ENCODE data around the gene DPH7. TPM values are rescaled to one million over a fixed set of nuclear protein-coding genes. Genes with fewer than 3 reads are reported as not detected.

DPH7 gene
- total and polyA plus RNA-seq, 2 of the 8 experiments (the other 6 are each of a cell fraction or from before 2014, with no cell fraction given) = 44.6 to 45.5 TPM

DNA sequence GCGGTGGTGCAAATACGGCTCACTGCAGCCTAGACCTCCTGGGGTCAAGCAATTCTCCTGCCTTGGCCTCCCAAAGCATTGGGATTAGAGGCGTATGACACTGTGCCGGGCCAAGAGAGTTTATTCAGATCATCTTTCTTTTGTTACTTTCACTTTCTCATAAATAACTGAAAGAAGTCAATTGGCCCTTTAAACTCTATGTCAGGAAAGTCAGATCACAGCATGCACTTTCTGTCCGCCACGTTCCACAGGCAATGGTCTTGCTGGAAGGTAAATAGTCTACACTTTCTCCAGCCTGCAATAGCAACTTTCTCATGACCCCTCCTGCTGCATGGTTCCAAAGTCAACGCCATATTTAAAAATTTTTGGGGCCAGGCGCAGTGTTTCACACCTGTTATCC lies 20.2 kb upstream of the DPH7 start:
- Histone ChIP-seq H3K56ac (replicated peaks; ENCODE audit: insufficient read length, low read depth, low read length) (no peak overlapping the region), H4K5ac (ENCODE audit: insufficient read length, low read depth, low read length) (no peak overlapping the region), H3K4me3 (ENCODE audit: extremely low read depth in 1 of 4, insufficient read depth in 2 of 4, low read depth in 3 of 4, low read length in 4 of 4) (no peak overlapping the region), H2BK5ac (ENCODE audit: low read depth, low read length) (no peak overlapping the region), H3K36me3 (ENCODE audit: control insufficient read depth in 2 of 4, insufficient read depth in 4 of 4, low read length in 3 of 4) (no peaks in the 10 kb centered on the region), H4K8ac (ENCODE audit: extremely low read depth, insufficient read depth, low read length) (no peak overlapping the region), H2AK5ac (ENCODE audit: low read depth, low read length) (no peak overlapping the region), H3K4ac (replicated peaks; ENCODE audit: insufficient read length, low read depth, low read length) (no peak overlapping the region), H3K9ac (replicated peaks in 1 of 4; ENCODE audit: extremely low read depth in 1 of 4, low read depth in 3 of 4, low read length in 3 of 4) (no peak overlapping the region), H3K79me1 (ENCODE audit: low read depth, low read length) (peaks cover 3% of the 10 kb centered on the region; the same call in 1 of the 2 replicates), H3K27ac (ENCODE audit: low read depth, low read length) (no peak overlapping the region), H2BK12ac (ENCODE audit: low read depth, low read length) (no peak overlapping the region), H3K18ac (ENCODE audit: extremely low read depth, low read length) (no peak overlapping the region; the same call in 1 of the 2 replicates), H2AFZ (ENCODE audit: low read length) (no peak overlapping the region), H3K14ac (ENCODE audit: insufficient read length) (no peak overlapping the region), H2BK120ac (replicated peaks; ENCODE audit: low read depth, low read length) (no peak overlapping the region), H3K4me2 (ENCODE audit: insufficient read depth in 1 of 2, low read depth in 2 of 2, low read length in 2 of 2) (no peak overlapping the region), H2BK15ac (ENCODE audit: low read length) (no peak overlapping the region), H4K20me1 (replicated peaks in 1 of 2; ENCODE audit: control insufficient read depth in 1 of 2, insufficient read depth in 2 of 2, low read length in 2 of 2) (peaks cover 0 to 4% of the 10 kb centered on the region in 2 experiments), H3K79me2 (ENCODE audit: control insufficient read depth in 1 of 2, insufficient read depth in 2 of 2, low read length in 2 of 2) (no peaks in the 10 kb centered on the region), H3K9me3 (ENCODE audit: insufficient read depth in 2 of 2, low read depth in 1 of 2, low read length in 1 of 2) (no peaks in the 10 kb centered on the region), H3K23me2 (ENCODE audit: low read depth, low read length) (no peaks in the 10 kb centered on the region), H4K91ac (replicated peaks; ENCODE audit: insufficient read length, low read length) (no peak overlapping the region), H3K23ac (ENCODE audit: insufficient read length) (no peak overlapping the region), H2BK20ac (ENCODE audit: low read length) (no peak overlapping the region), H3K4me1 (replicated peaks in 1 of 4; ENCODE audit: control insufficient read depth in 3 of 4, insufficient read depth in 4 of 4, low read length in 3 of 4) (peaks cover 0 to 6% (median under 1%) of the 10 kb centered on the region in 4 experiments; a peak in 1 of 7 replicates), H3K27me3 (replicated peaks in 1 of 4; ENCODE audit: control insufficient read depth in 3 of 4, extremely low read depth in 1 of 4, insufficient read depth in 3 of 4, low read length in 3 of 4) (peaks cover 0 to 2% (median under 1%) of the 10 kb centered on the region in 4 experiments; a peak in 2 of 7 replicates)
- 91% methylated on average over 8 of the region's 8 CpGs; no CpG with 5 or more reads in 1 of the 2 experiments for WGBS, 2 experiments (ENCODE audit: extremely low coverage in 1 of 2, insufficient coverage in 1 of 2, insufficient read length in 1 of 2, insufficient replicate concordance in 2 of 2, low coverage in 1 of 2, low lambda C conversion rate in 2 of 2, missing lambda C conversion rate in 1 of 2)
- POLR2A ChIA-PET (ENCODE audit: partially characterized antibody) = interaction anchor here (0.8 to 1.6 kb wide), 2 partner anchors 8 to 10 kb away, joined by 3 to 4 read pairs; partner anchors contain the start of gene ZMYND19
- CTCF ChIA-PET (ENCODE audit: partially characterized antibody) = interaction anchor here (0.7 to 2.1 kb wide), 3 partner anchors 17 to 86 kb away, joined by 3 to 7 read pairs (median 3); no protein-coding TSS in a partner anchor
- no peak for FAIRE-seq
- no peak for DNase-seq (ENCODE audit: low read depth in 1 of 2, low spot score in 2 of 2)
- no peak for TF ChIP-seq MAFK (IDR thresholded peaks at IDR 0.05; ENCODE audit: low read depth, low read length)
- TF ChIP-seq, protein P1, sequence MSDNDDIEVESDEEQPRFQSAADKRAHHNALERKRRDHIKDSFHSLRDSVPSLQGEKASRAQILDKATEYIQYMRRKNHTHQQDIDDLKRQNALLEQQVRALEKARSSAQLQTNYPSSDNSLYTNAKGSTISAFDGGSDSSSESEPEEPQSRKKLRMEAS (IDR thresholded peaks at IDR 0.05) = no peak
- no peak for TF ChIP-seq CTBP2 (IDR thresholded peaks at IDR 0.05; ENCODE audit: borderline replicate concordance, insufficient read depth, insufficient read length, low read length)
- TF ChIP-seq CHD2 (IDR thresholded peaks at IDR 0.05; ENCODE audit: low read length) = no peak
- TF ChIP-seq KDM4A (IDR thresholded peaks at IDR 0.05; ENCODE audit: low read depth, low read length, severe bottlenecking) = no peak
- no peak for TF ChIP-seq SIRT6 (IDR thresholded peaks at IDR 0.05; ENCODE audit: low read length)
- TF ChIP-seq SRF (IDR thresholded peaks at IDR 0.05; ENCODE audit: low read depth, low read length) = no peak
- TF ChIP-seq POLR2A (IDR thresholded peaks at IDR 0.05; ENCODE audit: control extremely low read depth in 1 of 2, low read depth in 2 of 2, low read length in 2 of 2) = no peak
- TF ChIP-seq SP4 (IDR thresholded peaks at IDR 0.05; ENCODE audit: low read length) = no peak
- no peak for TF ChIP-seq POLR2AphosphoS5 (IDR thresholded peaks at IDR 0.05; ENCODE audit: low read depth, low read length)
- TF ChIP-seq RBBP5 (IDR thresholded peaks at IDR 0.05; ENCODE audit: borderline replicate concordance, low read depth, low read length) = no peak
- TF ChIP-seq SP2 (IDR thresholded peaks at IDR 0.05; ENCODE audit: low read length) = no peak
- no peak for TF ChIP-seq TCF12 (IDR thresholded peaks at IDR 0.05; ENCODE audit: low read depth, low read length)
